Kidney (tissue), 14 donors: ENCODE results near the gene EHF. TPM values are rescaled to one million over a fixed set of nuclear protein-coding genes. Genes with fewer than 3 reads are reported as not detected.

Experiments used
- DNase-seq, 5 donors: peaks; one replicate each; pipeline ENCODE4 v3.0.0-alpha.2; 2013 to 2020
- FAIRE-seq: peaks from 2 replicates; lab custom pipeline; 2012; peaks lifted over from hg19 to GRCh38; lab: Jason Lieb, UNC
- H3K27ac ChIP-seq, 2 donors: one replicate each; pipeline ENCODE4 v1.7.0; 2013; ENCODE audit warnings: low read depth in 2 of 2, low read length in 2 of 2, inconsistent platforms in 1 of 2
- H3K27me3 ChIP-seq: one replicate; pipeline ENCODE4 v1.7.1; 2013; ENCODE audit warnings: low read length, inconsistent platforms; ENCODE audit not compliant: control insufficient read depth, insufficient read depth
- H3K36me3 ChIP-seq, 3 donors: one replicate each; pipeline versions ENCODE4 v1.7.0 to v1.7.1; 2013; ENCODE audit warnings: low read length in 3 of 3, control low read depth in 1 of 3, inconsistent platforms in 1 of 3; ENCODE audit not compliant: insufficient read depth in 3 of 3, control insufficient read depth in 2 of 3
- H3K4me1 ChIP-seq, 3 donors: one replicate each; pipeline versions ENCODE4 v1.7.0 to v1.7.1; 2013; ENCODE audit warnings: low read length in 3 of 3, inconsistent platforms in 1 of 3, low read depth in 1 of 3; ENCODE audit not compliant: control insufficient read depth in 2 of 3, insufficient read depth in 2 of 3
- H3K4me3 ChIP-seq, 3 donors: one replicate each; pipeline versions ENCODE4 v1.7.0 to v1.8.1; 2013; ENCODE audit warnings: low read length in 3 of 3, control low read depth in 1 of 3, inconsistent platforms in 1 of 3
- H3K9ac ChIP-seq, 3 donors: one replicate each; pipeline versions ENCODE4 v1.7.0 to v1.7.1; 2013; ENCODE audit warnings: low read length in 3 of 3, control low read depth in 1 of 3, inconsistent platforms in 1 of 3
- H3K9me3 ChIP-seq, 3 donors: one replicate each; pipeline versions ENCODE4 v1.7.0 to v1.7.1; 2013; ENCODE audit warnings: low read length in 3 of 3, control low read depth in 1 of 3, inconsistent platforms in 1 of 3; ENCODE audit not compliant: control insufficient read depth in 2 of 3, insufficient read depth in 1 of 3
- CTCF ChIP-seq: IDR thresholded peaks from 3 replicates; pipeline ENCODE4 v1.5.1; 2012; ENCODE audit warnings: mild to moderate bottlenecking, moderate library complexity, borderline replicate concordance; ENCODE audit not compliant: insufficient read depth; ENCODE audit errors: extremely low read depth
- intact Hi-C: fragments of 100-400 bp; cut with DNase I; formaldehyde crosslinking; loops from one replicate; pipeline ENCODE4 v1.11.1; 2022
- polyA plus RNA-seq: library from polyadenylated mRNA; stranded (reverse); fragments of 350-450 nt; fragmentation: Illumina TruSeq; extraction: RNeasy Lipid Tissue Mini Kit (QIAGEN cat#74804); gene quantifications from one replicate; pipeline ENCODE4 v1.2.3, GENCODE V29; 2014; ENCODE audit warnings: low read depth, low replicate concordance; ENCODE audit not compliant: insufficient read depth
- total RNA-seq: library from RNA; stranded (reverse); fragmentation: NEBNext Ultra II Directional; extraction: Animal tissue kit (Norgen Biotek cat#: 25700); gene quantifications from one replicate; pipeline ENCODE4 v1.2.1, GENCODE V29; 2021
- donor health status: control.
- donor health status: control.
- donor health status: control.
- donor health status: control.
- donor health status: control.
- donor health status: DM: yes; HTN: yes; CAD: no.
- donor health status: Normal renal cell carcinoma (clear cell type).

The EHF gene
- total and polyA plus RNA-seq, 2 donors from 2014 or later = 4.7 to 65.5 TPM

GRCh38 chr11:34613015-34613414 lies 7.9 kb upstream of the EHF start:
- no peak for TF ChIP-seq CTCF
- H3K27ac ChIP-seq = no peak overlapping the region
- H3K4me1 ChIP-seq = peaks cover 0 to 6% (median 5%) of the 10 kb centered on the region in 3 donors
- no peak overlapping the region for H3K4me3 ChIP-seq
- FAIRE-seq (no peak), DNase-seq (no peak)
- H3K27me3 ChIP-seq = no peaks in the 10 kb centered on the region
- no peaks in the 10 kb centered on the region for H3K36me3 ChIP-seq
- H3K9me3 ChIP-seq = no peaks in the 10 kb centered on the region
- intact Hi-C loops = no loop called here
- H3K9ac ChIP-seq = no peak overlapping the region

- peaks cover 0 to 6% (median 5%) of the 10 kb centered on the region in 3 donors for H3K4me1 ChIP-seq
- no peak for FAIRE-seq
- peak overlapping the region in 1 of 2 donors; percentile 15 for H3K27ac ChIP-seq
- TF ChIP-seq CTCF = no peak
- no peaks in the 10 kb centered on the region for H3K36me3 ChIP-seq
- no peak for DNase-seq
- intact Hi-C loops = no loop called here
- H3K27me3 ChIP-seq = no peaks in the 10 kb centered on the region
- no peak overlapping the region for H3K9ac ChIP-seq
- H3K9me3 ChIP-seq = no peaks in the 10 kb centered on the region
- no peak overlapping the region for H3K4me3 ChIP-seq
These were observed 7.3 kb upstream of the EHF start for GRCh38 chr11:34613552-34614056.

GRCh38 chr11:34614344-34615104 lies 6.4 kb upstream of the EHF start:
- Histone ChIP-seq H3K9me3 (no peaks in the 10 kb centered on the region), H3K27me3 (no peaks in the 10 kb centered on the region), H3K4me3 (no peak overlapping the region), H3K9ac (no peak overlapping the region), H3K36me3 (no peaks in the 10 kb centered on the region), H3K4me1 (peaks cover 0 to 14% (median 6%) of the 10 kb centered on the region in 3 donors), H3K27ac (peak overlapping the region in 1 of 2 donors; percentile 60)
- FAIRE-seq (no peak), DNase-seq (no peak)
- intact Hi-C loops = no loop called here
- no peak for TF ChIP-seq CTCF
